Activated CD4-positive, alpha-beta T cell treated with anti-CD3 and anti-CD28 coated beads for 24 hours (primary cell): ENCODE measurements around the gene YRDC.
A peak's percentile ranks its signal among the peaks of the same experiment; 100 is the strongest.

Experiments
- DNase-seq, 2 donors: peaks; one replicate each; pipeline ENCODE4 v3.0.0-alpha.2; 2020; ENCODE audit warnings: low read depth in 2 of 2

Gene YRDC, protein sequence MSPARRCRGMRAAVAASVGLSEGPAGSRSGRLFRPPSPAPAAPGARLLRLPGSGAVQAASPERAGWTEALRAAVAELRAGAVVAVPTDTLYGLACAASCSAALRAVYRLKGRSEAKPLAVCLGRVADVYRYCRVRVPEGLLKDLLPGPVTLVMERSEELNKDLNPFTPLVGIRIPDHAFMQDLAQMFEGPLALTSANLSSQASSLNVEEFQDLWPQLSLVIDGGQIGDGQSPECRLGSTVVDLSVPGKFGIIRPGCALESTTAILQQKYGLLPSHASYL

DNA sequence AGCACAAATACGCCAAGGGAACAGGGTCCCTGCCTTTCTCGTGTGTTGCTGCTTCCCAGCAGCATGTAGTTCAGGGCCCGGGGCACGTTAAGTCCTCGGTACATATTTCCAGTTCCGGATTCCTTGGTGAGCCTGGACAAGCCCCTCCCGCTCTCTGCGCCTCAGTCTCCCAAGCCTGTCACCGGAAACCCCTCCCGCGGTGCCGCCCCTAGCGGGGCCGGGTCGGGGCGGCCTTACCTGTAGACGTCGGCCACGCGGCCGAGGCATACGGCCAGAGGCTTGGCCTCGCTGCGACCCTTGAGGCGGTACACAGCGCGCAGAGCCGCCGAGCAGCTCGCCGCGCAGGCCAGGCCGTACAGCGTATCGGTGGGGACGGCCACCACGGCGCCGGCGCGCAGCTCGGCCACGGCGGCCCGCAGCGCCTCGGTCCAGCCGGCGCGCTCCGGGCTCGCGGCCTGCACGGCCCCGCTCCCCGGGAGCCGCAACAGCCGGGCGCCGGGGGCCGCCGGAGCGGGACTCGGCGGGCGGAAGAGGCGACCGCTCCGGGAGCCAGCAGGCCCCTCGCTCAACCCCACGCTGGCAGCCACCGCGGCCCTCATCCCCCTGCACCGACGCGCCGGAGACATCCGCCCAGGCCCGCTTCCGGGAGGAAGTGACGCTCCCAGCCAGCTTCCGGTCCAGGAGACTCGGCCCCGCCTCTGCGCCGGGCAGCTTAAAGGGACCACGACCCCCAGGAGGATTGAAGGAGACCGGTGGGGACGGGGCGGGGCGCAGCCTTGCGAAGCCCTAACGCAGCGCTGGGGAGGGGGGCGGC lies at the start of gene YRDC, which contains the start of gene C1orf122:
Gene YRDC, minus strand, starts transcription at position 654 of the 814 bp plus-strand sequence. Its CDS starts 28 bp downstream, at position 626.
Gene C1orf122, plus strand, starts transcription at position 236 of the 814 bp plus-strand sequence. CDS start 615 bp downstream, outside the sequence.
- DNase-seq, result peak; percentile 87 to 90

DNA sequence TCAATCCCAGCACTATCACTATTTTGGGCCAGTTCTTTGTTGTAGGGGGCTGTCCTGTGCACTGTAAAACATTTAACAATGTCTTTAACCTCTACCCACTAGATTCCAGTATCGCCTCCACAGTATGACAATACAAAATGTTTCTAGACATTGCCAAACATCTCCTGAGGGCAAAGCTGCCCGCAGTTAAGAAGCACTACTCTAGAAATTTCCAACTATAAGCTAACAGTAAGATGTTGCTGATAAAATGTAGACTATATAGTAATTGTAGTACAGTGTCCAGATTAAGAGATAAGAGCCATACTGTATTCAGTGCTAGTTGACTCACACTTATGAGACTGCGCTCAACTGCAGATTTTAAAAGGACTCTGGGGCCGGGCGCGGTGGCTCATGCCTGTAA lies 46.4 kb upstream of the YRDC start:
- DNase-seq, result no peak

DNA sequence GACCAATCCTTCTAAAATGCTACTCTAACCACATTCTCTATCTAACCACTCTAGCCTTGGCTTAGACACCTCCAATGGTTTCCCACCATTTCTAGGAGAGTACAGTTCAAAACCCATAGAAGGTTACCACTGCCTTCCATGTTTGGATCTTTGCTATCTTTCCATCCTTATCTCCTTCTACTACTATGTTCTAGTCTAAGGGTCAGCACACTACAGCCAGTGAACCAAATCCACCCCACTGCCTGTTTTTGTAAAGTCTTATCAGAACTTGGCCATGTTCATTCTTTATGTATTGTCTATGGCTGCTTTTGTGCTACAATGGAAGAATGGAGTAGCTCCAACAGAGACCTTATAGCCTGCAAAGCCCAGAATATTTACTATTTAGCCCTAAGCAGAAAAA lies 45.1 kb upstream of the YRDC start:
- DNase-seq, result no peak

DNA sequence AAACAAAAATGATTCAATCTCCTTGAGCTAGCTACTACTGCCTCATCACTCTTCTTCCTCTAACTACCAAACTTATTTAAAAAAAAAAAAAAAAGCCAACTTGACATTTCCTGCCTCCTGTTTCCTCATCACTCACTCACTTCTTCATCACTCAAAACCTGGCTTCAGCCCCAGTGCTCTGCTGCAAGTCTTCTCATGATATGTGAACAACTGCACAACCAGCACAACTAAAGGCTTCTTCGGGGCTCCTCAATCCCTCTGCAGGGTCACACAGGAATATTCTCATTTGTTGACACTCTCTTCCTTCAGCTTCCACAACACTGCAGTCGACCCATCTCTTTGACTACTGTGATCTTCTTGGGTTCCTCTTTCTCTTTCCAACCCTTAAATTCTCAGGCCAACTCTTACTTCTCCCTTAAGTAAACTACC lies 43.8 kb upstream of the YRDC start:
- no peak for DNase-seq

DNA sequence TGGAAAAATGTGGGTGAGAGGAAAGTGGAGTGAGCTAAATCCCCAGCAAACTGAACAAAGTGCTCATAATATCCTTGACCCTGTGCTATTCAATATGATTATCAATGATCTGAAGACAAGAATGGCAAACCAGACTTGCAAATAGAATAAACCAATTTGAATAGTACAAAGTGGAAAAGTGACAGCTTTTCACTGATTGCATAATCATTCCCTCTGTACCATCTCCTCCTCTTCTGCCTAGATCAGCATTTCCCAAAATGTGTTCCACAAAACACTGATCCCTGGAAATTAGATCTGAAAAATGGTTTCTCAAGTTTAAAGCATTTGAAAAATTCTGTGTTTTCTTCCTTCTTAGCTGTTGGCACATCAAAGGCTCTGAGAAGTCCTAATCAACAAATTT lies 43.3 kb upstream of the YRDC start:
- DNase-seq, result no peak

DNA sequence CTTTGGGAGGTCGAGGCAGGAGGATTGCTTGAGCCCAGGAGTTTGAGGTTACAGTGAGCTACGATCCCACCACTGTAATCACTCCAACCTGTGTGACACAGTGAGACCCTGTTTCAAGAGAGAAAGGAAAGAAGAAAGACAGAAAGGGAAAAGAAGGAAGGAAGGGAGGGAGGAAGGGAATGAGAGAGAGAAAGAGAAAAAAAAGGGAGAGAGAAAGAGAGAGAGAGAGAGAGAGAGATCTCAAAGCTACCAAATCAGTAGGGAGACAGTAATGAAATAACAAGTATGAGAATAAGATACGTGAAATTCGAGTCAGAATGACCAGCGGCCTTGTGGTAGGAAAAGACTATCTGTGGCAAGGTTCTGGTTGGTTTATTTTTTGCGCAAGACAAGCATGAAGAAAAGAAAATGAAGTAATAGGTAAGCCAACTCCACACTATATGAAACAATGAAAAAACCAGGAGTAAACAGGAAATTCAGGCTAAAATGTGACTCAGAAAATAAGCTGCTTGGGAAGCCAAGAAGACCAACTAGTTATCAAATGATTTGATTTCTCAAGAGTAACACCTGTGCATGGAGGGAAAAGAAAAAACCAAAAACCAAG lies 42.4 kb upstream of the YRDC start:
- no peak for DNase-seq

DNA sequence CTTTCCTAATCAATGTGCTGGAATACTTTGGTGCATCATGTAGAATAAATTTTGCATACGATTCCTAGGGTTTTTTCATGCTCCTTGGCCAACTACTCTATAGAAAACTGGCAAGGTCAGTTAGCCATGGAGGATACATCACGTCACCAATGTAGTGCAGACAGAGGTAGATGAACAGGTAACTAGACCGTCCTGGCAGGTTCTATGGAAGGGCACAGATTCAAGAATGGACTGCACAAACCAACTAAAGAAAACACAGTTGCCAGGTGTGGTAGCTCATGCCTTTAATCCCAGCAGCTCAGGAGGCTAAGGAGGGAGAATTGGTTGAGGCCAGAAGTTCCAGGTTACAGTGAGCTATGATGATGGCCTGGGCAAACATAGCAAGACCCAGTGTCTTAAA lies 41.5 kb upstream of the YRDC start:
- no peak for DNase-seq

DNA sequence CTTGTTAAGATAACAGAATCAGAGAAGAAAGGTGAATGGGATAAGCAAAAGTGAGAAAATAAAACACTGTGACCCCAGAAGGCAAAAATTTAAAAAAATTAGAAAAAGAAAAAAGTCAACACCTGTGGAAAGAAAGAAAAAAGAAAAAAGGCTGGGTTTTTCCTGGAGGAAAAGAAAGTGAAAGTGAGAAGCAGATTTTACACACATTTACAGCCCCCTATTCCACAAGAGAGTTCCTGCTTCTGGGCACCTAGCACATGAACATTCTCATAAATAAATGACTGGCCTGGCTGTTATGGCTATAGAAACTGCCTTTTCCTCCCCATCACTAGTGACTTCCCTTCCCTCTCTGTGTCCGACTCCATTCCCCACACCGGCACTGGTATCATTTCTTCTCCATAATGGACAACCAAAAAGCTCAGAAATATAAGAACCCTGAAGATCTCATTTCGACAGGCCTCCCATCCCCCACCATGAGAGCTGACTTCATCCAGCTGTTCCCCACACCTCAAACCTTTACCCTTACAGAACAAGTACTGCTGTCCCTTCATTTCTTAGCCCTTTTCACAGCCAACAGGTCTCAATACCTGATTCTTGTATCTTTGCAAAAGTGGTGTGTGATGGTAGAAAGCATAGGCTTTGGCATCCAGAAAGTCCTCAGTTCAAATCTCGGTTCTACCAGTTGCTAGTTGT lies 38.8 kb upstream of the YRDC start:
- DNase-seq, result no peak

DNA sequence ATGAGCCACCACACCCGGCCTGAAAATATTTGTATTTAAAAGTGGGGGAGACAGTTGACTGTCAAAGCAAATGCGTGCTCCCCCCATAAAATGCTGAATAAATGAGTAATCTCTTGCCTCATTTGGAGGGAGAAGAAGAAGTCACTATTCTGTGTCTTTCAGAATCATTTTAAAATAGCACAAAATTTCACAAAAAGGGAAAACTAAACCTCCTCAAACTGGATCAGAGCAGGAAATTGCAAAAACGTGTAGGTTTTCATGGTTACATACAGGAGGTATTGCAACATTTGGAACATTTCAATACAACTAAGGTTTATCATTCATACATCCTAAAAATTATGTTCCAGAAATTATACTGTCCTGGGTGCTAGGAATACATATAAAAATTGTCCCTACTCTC lies 37.8 kb upstream of the YRDC start:
- no peak for DNase-seq

DNA sequence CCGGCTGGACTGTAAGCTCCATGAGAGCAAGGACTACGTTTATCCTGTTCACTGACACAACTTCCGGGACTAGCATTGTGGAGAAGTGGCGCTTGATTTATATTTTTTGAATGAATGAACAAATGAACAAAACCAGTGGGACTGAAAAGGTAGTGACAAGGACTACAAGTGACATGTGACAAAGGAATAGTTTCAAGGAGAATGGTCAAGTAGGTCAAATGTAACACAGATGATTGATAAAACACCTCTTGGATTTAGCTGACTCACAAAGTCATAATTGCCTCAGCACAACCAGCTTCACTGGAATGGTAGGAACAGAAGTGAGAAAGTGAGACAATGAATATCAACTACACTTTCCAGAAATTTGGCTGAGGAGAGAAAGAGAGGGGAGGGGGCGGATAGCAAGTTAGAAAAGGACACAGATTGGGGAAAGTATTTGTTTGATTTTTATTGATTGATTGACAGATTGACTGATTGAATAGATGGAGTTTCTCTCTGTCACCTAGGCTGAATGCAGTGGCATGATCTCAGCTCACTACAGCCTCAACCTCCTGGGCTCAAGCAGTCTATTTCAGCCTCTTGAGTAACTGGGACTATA lies 37.1 kb upstream of the YRDC start:
- DNase-seq, result no peak

DNA sequence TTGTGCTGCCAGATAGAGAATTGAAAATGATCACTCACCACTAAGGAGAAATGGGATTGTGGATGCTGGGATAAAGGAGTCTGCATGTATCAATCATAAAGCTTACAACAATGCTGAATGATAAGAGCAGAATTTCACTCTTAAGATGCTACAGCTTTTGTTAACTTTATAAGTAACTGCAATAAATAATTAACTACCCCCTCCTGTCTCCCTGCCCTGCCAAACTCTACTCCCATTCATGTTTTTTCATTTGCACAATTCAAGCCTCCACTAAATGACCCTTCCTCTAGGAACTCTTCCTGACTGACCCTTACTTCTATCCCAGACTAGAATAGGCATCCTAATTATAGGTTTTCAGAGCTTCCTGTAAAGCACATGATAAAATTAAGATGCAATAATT lies 36.5 kb upstream of the YRDC start:
- no peak for DNase-seq

DNA sequence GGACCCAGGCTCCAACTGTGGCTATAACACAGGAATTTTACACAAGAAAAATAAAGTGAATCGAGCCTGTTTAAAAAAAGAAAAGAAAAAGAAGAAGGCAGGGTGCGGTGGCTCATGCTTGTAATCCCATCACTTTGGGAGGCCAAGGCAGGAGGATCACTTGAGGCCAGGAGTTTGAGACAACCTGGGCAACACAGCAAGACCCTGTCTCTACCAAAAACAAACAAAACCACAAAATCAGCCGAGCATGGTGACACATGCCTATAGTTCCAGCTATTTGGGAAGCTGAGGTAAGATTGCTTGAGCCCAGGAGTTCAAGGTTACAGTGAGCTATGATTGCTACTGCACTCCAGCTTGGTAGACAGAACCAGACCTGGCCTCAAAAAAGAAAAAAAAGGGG lies 33.6 kb upstream of the YRDC start:
- no peak for DNase-seq

DNA sequence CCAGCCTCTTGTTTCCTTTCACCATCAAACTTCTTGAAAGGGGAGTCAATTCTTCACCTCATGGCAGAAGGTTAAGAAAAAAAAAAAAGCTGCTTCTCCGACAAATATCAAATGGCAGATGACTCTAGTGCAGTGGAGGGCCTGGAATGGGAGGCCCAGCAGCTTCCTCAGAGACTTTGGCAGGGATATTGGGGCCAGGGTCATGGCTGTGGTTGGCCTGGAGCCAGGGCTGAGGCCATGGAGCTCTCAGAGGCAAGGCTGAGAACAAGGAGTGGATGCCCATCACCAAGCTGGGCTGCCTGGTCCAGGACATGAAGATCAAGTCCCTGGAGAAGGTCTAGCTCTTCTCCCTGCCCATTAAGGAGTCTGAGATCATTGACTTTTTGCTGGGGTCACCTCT lies 32.7 kb upstream of the YRDC start:
- DNase-seq, result no peak

DNA sequence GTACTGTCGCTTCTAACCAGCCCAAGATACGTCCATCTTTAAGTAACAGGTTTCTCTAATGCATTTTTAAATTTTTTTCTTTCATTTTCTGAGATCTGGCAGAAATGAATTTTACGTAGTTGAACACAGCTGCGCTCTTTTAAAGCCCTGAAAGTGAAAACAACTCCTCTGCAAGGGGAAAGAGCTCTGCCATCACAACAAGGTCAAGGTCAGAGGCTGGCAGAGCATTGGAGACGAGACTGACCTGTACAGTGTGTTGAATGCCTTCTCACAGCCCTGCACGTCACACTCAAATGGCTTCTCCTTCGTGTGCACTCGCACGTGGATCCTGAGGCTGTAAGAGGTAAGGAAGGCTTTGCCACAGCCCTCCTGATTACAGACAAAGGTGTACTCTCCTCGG lies 31.7 kb upstream of the YRDC start:
- no peak for DNase-seq

DNA sequence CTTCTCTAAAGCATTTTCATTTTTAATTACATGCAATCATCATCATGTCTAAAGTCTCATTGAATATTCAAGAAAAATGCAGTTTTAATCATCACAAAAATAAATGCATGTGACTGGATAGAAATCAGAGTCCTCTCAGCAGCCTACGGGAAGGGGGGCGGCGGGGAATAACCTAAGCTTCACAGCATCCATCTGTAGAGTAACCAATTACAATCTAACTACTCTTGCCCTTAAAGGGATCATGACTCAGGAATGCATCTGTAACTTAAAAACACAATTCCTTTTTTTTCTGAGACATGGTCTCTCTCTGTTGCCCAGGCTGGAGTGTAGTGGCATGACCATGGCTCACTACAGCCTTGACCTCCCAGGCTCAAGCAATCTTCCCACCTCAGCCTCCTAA lies 28.8 kb upstream of the YRDC start:
- DNase-seq, result no peak

DNA sequence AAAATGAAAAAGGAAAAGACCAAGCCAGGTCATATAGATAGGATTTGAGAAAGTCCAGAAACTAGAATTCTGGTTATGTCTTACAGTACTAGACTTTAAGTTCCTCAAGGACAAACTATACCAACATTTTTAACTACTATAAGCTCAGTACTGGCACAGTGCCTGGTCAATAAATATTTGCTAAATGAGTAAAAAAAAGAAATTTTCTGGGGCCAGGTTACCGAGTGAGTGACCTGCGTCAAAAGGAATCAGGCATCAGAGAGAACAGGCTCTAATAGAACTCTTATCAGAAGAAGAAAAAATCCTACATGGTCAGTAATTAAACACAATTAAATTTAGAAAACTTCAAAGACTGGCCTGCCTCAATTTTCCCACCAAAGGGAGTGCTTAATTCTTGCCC lies 23.8 kb upstream of the YRDC start:
- DNase-seq, result no peak

DNA sequence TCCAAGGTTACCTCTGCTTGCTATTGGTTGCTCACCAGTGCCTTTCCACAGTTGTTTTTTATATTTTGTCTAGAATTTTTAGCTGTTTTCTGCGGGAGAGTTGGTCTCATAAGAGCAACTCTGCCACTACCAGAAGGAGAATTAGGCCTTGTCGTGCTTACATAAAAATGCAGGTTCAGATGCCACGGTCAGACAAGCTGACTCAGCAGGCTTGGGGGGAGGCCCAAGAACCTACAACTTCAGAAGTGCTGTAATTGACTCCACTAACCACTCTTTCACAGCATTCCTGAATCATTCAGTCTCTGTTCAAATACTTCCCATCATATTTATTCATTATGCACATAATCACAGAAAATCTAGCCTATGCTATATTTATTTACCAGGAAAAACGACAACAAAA lies 23.1 kb upstream of the YRDC start:
- DNase-seq, result no peak

DNA sequence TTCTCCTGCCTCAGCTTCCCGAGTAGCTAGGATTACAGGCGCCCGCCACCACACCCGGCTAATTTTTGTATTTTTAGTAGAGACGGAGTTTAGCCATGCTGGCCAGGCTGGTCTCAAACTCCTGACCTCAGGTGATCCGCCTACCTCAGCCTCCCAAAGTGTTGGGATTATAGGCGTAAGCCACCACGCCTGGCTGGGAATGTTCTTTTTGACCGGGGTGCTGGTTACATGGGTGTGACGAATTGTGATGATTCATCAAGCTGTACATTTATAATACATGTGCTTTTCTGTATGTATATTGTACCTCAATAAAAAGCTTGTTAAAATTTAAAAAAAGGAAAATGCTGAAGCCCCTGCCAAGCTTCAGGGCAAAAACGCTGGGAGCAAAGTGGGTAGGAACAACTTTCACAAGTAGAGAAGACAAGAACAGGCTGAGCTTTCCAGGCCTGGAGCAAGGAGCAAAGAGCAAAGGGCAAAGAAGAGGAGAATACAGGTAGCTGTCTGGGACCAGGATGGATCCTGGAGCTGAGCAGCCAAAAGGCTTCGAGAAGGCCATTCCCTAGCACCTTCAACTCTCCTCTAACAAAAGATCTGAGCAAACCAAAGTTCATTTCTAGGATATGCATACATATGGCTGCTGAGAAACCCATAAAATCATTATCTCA lies 20.5 kb upstream of the YRDC start:
- DNase-seq, result no peak

DNA sequence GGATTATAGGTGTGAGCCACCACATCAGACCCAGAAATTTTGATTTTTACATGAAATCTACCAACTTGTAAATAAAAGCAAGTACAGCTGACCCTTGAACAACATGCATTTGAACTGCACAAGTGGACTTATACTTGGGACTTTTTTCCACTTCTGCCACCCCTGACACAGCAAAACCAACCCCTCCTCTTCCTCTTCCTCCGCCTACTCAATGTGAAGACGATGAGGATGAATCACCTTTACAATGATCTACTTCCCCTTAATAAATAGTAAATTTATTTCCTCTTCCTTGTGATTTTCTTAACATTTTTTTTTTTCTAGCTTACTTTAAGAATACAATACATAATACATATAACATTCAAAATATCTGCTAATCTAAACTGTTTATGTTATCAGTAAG lies 17.5 kb upstream of the YRDC start:
- no peak for DNase-seq

DNA sequence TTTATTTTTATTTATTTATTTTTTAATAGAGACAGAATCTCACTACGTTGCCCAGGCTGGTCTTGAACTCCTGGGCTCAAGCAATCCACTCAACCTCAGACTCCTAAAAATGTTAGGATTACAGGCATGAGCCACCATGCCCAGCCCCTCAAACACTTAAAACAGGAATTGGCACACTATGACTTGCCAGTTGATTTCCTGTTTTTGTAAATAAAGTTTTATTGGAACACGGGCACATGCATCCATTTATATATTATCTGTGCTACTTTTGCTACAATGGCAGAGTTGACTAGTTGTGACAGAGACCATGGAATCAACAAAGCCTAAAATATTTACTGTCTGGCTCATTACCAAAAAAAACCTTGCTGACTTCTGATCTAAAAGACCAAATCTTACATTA lies 16.0 kb upstream of the YRDC start:
- DNase-seq, result no peak
